HCT116 (cell line): Measurements from ENCODE around the gene PYGO2. TPM values are rescaled to one million over a fixed set of nuclear protein-coding genes. Genes with fewer than 3 reads are reported as not detected.
A peak's percentile ranks its signal among the peaks of the same experiment; 100 is the strongest.

ENCODE experiments used
- ATAC-seq: fragments of 200-7000 bp; cut with Tn5 transposase; 2 replicates; pipeline ENCODE4 v1.9.1; 2020; ENCODE audit warnings: mild to moderate bottlenecking, moderate library complexity
- BruUV-seq: library from RNA; stranded (reverse); fragments of 400-500 nt; replicated peaks from 2 replicates; lab custom pipeline; 2021; lab: Mats Ljungman, UMichigan
- CTCF ChIA-PET: fragments of 300-600 bp; sonication (Branson Sonifier 250); formaldehyde crosslinking; loops from one replicate; lab custom pipeline; 2021; ENCODE audit warnings: antibody characterized with exemption; lab: Charles Lee
- POLR2A ChIA-PET: fragments of 300-600, 350-600 bp; sonication (Branson Sonifier 250); formaldehyde crosslinking; loops from one replicate; lab custom pipeline; 2021; ENCODE audit warnings: antibody characterized with exemption; lab: Charles Lee
- RAD21 ChIA-PET, 2 experiments: fragments of 300-600 bp; sonication (Branson Sonifier 250); formaldehyde crosslinking; loops; one replicate each; lab custom pipeline; 2023; ENCODE audit warnings: low total read pairs in 2 of 2; ENCODE audit not compliant: uncharacterized antibody in 2 of 2, unreplicated experiment in 2 of 2, low non-redundant PET in 1 of 2; lab: Charles Lee
- DNase-seq: peaks from one replicate; pipeline ENCODE4 v3.0.0-alpha.2; 2010; ENCODE audit warnings: low read depth, low spot score
- H2AFZ ChIP-seq: fragments of 200-600 bp; shearing (Covaris generic), sonication (generic); 2 replicates; pipeline ENCODE4 v1.6.1; 2017; ENCODE audit warnings: low read depth, mixed run types, mixed read lengths, antibody characterized with exemption, low read length; ENCODE audit not compliant: poor library complexity, severe bottlenecking
- H3K27ac ChIP-seq: 2 replicates; pipeline ENCODE4 v1.5.1; 2012; ENCODE audit warnings: low read depth, low read length
- H3K27me3 ChIP-seq: fragments of 200-600 bp; sonication (generic); 2 replicates; pipeline ENCODE4 v1.6.1; 2016; ENCODE audit warnings: mixed run types, low read length, mixed read lengths; ENCODE audit not compliant: insufficient read depth
- H3K36me3 ChIP-seq, 2 experiments: fragments of 200-500 bp in 1 of 2; fragments of 200-600 bp in 1 of 2; sonication (Bioruptor generic) in 1 of 2; sonication (generic) in 1 of 2; 2 replicates each; pipeline versions ENCODE4 v1.5.1 to v1.6.1; 2014 to 2016; ENCODE audit warnings: low read length in 2 of 2, inconsistent platforms in 1 of 2, mixed read lengths in 1 of 2, mixed run types in 1 of 2; ENCODE audit not compliant: insufficient read depth in 2 of 2, control insufficient read depth in 1 of 2
- H3K4me1 ChIP-seq, 2 experiments: fragments of 200-600 bp in 1 of 2; sonication (generic) in 1 of 2; 2 replicates each; pipeline versions ENCODE4 v1.5.1 to v1.6.1; 2012 to 2017; ENCODE audit warnings: low read length in 2 of 2, inconsistent platforms in 1 of 2, mild to moderate bottlenecking in 1 of 2, mixed read lengths in 1 of 2, mixed run types in 1 of 2, moderate library complexity in 1 of 2; ENCODE audit not compliant: insufficient read depth in 2 of 2, control insufficient read depth in 1 of 2
- H3K4me2 ChIP-seq: fragments of 200-600 bp; sonication (generic); 2 replicates; pipeline ENCODE4 v1.6.1; 2017; ENCODE audit warnings: mixed run types, low read length, mixed read lengths
- H3K4me3 ChIP-seq, 2 experiments: fragments of 200-600 bp in 1 of 2; sonication (generic) in 1 of 2; replicated peaks in 1 of 2; 2 replicates each; pipeline ENCODE4 v1.5.1; 2011 to 2016; ENCODE audit warnings: low read length in 2 of 2, control low read depth in 1 of 2, low read depth in 1 of 2, mild to moderate bottlenecking in 1 of 2, mixed read lengths in 1 of 2, mixed run types in 1 of 2
- H3K79me2 ChIP-seq: fragments of 200-600 bp; sonication (generic); 2 replicates; pipeline ENCODE4 v1.6.1; 2017; ENCODE audit warnings: mild to moderate bottlenecking, mixed run types, low read length, moderate library complexity, mixed read lengths; ENCODE audit not compliant: insufficient read depth
- H3K9ac ChIP-seq: fragments of 200-600 bp; sonication (generic); 2 replicates; pipeline ENCODE4 v1.6.1; 2016; ENCODE audit warnings: low read length, mixed read lengths
- H3K9me2 ChIP-seq: fragments of 200-600 bp; sonication (generic), shearing (Covaris generic); 2 replicates; pipeline ENCODE4 v1.6.1; 2017; ENCODE audit warnings: mixed run types, mild to moderate bottlenecking, moderate library complexity; ENCODE audit not compliant: insufficient read depth
- H3K9me3 ChIP-seq, 2 experiments: fragments of 200-500 bp in 1 of 2; fragments of 200-600 bp in 1 of 2; sonication (Bioruptor generic) in 1 of 2; sonication (generic) in 1 of 2; 2 replicates each; pipeline ENCODE4 v1.6.1; 2014 to 2017; ENCODE audit warnings: low read length in 2 of 2, mixed read lengths in 2 of 2, inconsistent platforms in 1 of 2, low read depth in 1 of 2, mild to moderate bottlenecking in 1 of 2, mixed run types in 1 of 2, moderate library complexity in 1 of 2; ENCODE audit not compliant: control insufficient read depth in 1 of 2, insufficient read depth in 1 of 2
- H4K20me1 ChIP-seq: fragments of 200-600 bp; sonication (generic), shearing (Covaris generic); 2 replicates; pipeline ENCODE4 v1.6.1; 2017; ENCODE audit warnings: mixed run types, mild to moderate bottlenecking, moderate library complexity; ENCODE audit not compliant: insufficient read depth
- ATF3 ChIP-seq: IDR thresholded peaks from 2 replicates; pipeline ENCODE4 v1.6.1; 2012
- CTCF ChIP-seq, 3 experiments: fragments of 200-600 bp in 1 of 3; sonication (generic) in 1 of 3; IDR thresholded peaks in 2 of 3; conservative IDR thresholded peaks in 1 of 3; 2 replicates each; pipeline ENCODE4 v1.5.1; 2012 to 2017; ENCODE audit warnings: low read depth in 2 of 3, low read length in 2 of 3, antibody characterized with exemption in 1 of 3, borderline replicate concordance in 1 of 3, control low read depth in 1 of 3, mild to moderate bottlenecking in 1 of 3, mixed read lengths in 1 of 3, mixed run types in 1 of 3, moderate library complexity in 1 of 3; ENCODE audit not compliant: insufficient read depth in 1 of 3
- ELF1 ChIP-seq: IDR thresholded peaks from 2 replicates; pipeline ENCODE4 v1.6.1; 2012; ENCODE audit warnings: low read depth, borderline replicate concordance
- EZH2 ChIP-seq: fragments of 200-600 bp; sonication (generic); IDR thresholded peaks from 2 replicates; pipeline ENCODE4 v1.6.1; 2017; ENCODE audit warnings: antibody characterized with exemption, mixed run types
- FOSL1 ChIP-seq: IDR thresholded peaks from 2 replicates; pipeline ENCODE4 v1.6.1; 2012; ENCODE audit warnings: low read depth
- JUND ChIP-seq: IDR thresholded peaks from 2 replicates; pipeline ENCODE4 v1.6.1; 2012
- MAX ChIP-seq: IDR thresholded peaks from 2 replicates; pipeline ENCODE4 v1.6.1; 2012
- POLR2A ChIP-seq: IDR thresholded peaks from 2 replicates; pipeline ENCODE4 v1.7.0; 2011; ENCODE audit warnings: borderline replicate concordance; ENCODE audit not compliant: insufficient read depth, insufficient read length; ENCODE audit errors: extremely low read depth
- POLR2AphosphoS5 ChIP-seq: IDR thresholded peaks from 2 replicates; pipeline ENCODE4 v1.6.1; 2011; ENCODE audit warnings: mild to moderate bottlenecking, low read depth, low read length, moderate library complexity
- RAD21 ChIP-seq: IDR thresholded peaks from 2 replicates; pipeline ENCODE4 v1.6.1; 2012; ENCODE audit warnings: low read depth, mild to moderate bottlenecking
- REST ChIP-seq: IDR thresholded peaks from 2 replicates; pipeline ENCODE4 v1.6.1; 2012; ENCODE audit warnings: low read depth
- SIN3A ChIP-seq: IDR thresholded peaks from 2 replicates; pipeline ENCODE4 v1.6.1; 2012; ENCODE audit warnings: low read depth
- SP1 ChIP-seq: IDR thresholded peaks from 2 replicates; pipeline ENCODE4 v1.6.1; 2012; ENCODE audit warnings: low read depth
- SRF ChIP-seq: IDR thresholded peaks from 2 replicates; pipeline ENCODE4 v1.6.1; 2012; ENCODE audit warnings: low read depth
- ZFX ChIP-seq: fragments of 450-650 bp; IDR thresholded peaks from 2 replicates; pipeline ENCODE4 v1.6.1; 2017
- ZNF274 ChIP-seq: fragments of 200-500 bp; sonication (Bioruptor generic); IDR thresholded peaks from 2 replicates; pipeline ENCODE4 v1.6.1; 2014; ENCODE audit warnings: mild to moderate bottlenecking, low read depth, low read length, inconsistent platforms
- intact Hi-C: fragments of 100-400 bp; cut with micrococcal nuclease; formaldehyde crosslinking; loops from 2 replicates; pipeline ENCODE4 v1.10.0; 2022
- total RNA-seq: library from RNA; stranded (reverse); gene quantifications from one replicate; pipeline ENCODE4 v1.2.1, GENCODE V29; 2021; ENCODE audit not compliant: unreplicated experiment

The PYGO2 gene
- total RNA-seq, 1 experiment from 2014 or later: 37.2 TPM

- TF ChIP-seq POLR2AphosphoS5 (peak; percentile 83), FOSL1 (no peak), ATF3 (no peak), SRF (no peak), ZFX (peak; percentile 94; the same call in 1 of the 2 replicates), EZH2 (no peak), CTCF (IDR thresholded peaks at IDR 0.05 in 2 of 3, conservative IDR thresholded peaks at IDR 0.05 in 1 of 3; ENCODE audit: borderline replicate concordance in 1 of 3, insufficient read depth in 1 of 3, low read depth in 2 of 3, low read length in 2 of 3) (peak in 2 of 3 experiments; percentile 32 to 54; a peak in 3 of 6 replicates)
Measured at GRCh38 chr1:154961207-154962155, at the start of gene PYGO2 (continued).

GRCh38 chr1:155011004-155011416 is 49.4 kb upstream of the PYGO2 start:
- no peaks in the 10 kb centered on the region for H3K9me3 ChIP-seq
- no peaks in the 10 kb centered on the region for H3K27me3 ChIP-seq
- peaks cover 68% of the 10 kb centered on the region for H3K79me2 ChIP-seq
- no peak overlapping the region for H3K4me3 ChIP-seq
- no peaks in the 10 kb centered on the region for H3K9me2 ChIP-seq
- no peak overlapping the region for H3K4me2 ChIP-seq
- BruUV-seq: no TSS peak
- no peaks in the 10 kb centered on the region for H4K20me1 ChIP-seq
- ATAC-seq: no peak
- intact Hi-C loops: no loop called here
- ChIA-PET CTCF (no interaction called here), RAD21 (interaction anchor here in 1 of 2 experiments (1.1 kb wide), 1 partner anchor 33 kb away, joined by 4 read pairs; no protein-coding TSS in a partner anchor), POLR2A (no interaction called here)
- no peak overlapping the region for H3K27ac ChIP-seq
- H3K4me1 ChIP-seq: peaks cover 7 to 63% of the 10 kb centered on the region in 2 experiments
- DNase-seq: no peak
- H3K9ac ChIP-seq: no peak overlapping the region
- no peak for TF ChIP-seq ZNF274
- TF ChIP-seq RAD21: no peak
- no peak for TF ChIP-seq SP1
- TF ChIP-seq MAX: no peak
- TF ChIP-seq SIN3A: no peak
- no peak for TF ChIP-seq REST
- TF ChIP-seq POLR2A: no peak
- no peak for TF ChIP-seq ELF1
- TF ChIP-seq EZH2: no peak
- no peak for TF ChIP-seq JUND
- TF ChIP-seq ZFX: no peak
- no peak for TF ChIP-seq SRF
- TF ChIP-seq, all 23 proteins: peak for 0
- Histone ChIP-seq H2AFZ (no peak overlapping the region), H3K36me3 (peaks cover 10 to 18% of the 10 kb centered on the region in 2 experiments; a peak in 3 of 4 replicates)
